Right lobe of liver (tissue), 4 donors: ENCODE results near the gene HAUS8.

Experiments
- POLR2A ChIP-seq: fragments of 450-650 bp; IDR thresholded peaks from one replicate; pipeline ENCODE4 v1.6.1; 2017; ENCODE audit warnings: antibody characterized with exemption, mild to moderate bottlenecking
- TF ChIP-seq, protein P1 (sequence below), 4 donors: fragments of 200-600 bp in 3 of 4; fragments of 450-650 bp in 1 of 4; IDR thresholded peaks; one replicate each; pipeline versions ENCODE4 v1.5.1 to v1.8.0; 2016 to 2022; ENCODE audit warnings: antibody characterized with exemption in 4 of 4, mild to moderate bottlenecking in 2 of 4
- donor health status: DM: no; HTN: no; CAD: no.
- donor health status: DM: no; HTN: no; CAD: no.
- donor health status: DM: no; HTN: yes; CAD: no.

GRCh38 chr19:17114414-17114831 lies 39.2 kb upstream of the HAUS8 start:
- TF ChIP-seq, protein P1, sequence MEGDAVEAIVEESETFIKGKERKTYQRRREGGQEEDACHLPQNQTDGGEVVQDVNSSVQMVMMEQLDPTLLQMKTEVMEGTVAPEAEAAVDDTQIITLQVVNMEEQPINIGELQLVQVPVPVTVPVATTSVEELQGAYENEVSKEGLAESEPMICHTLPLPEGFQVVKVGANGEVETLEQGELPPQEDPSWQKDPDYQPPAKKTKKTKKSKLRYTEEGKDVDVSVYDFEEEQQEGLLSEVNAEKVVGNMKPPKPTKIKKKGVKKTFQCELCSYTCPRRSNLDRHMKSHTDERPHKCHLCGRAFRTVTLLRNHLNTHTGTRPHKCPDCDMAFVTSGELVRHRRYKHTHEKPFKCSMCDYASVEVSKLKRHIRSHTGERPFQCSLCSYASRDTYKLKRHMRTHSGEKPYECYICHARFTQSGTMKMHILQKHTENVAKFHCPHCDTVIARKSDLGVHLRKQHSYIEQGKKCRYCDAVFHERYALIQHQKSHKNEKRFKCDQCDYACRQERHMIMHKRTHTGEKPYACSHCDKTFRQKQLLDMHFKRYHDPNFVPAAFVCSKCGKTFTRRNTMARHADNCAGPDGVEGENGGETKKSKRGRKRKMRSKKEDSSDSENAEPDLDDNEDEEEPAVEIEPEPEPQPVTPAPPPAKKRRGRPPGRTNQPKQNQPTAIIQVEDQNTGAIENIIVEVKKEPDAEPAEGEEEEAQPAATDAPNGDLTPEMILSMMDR (IDR thresholded peaks at IDR 0.05), result no peak
- TF ChIP-seq POLR2A, result no peak
